Erythroblast (primary cell): ENCODE results near the gene RMND1.

ENCODE experiments used
- GATA1 ChIP-seq: IDR thresholded peaks from 2 replicates; pipeline ENCODE4 v1.6.1; 2011; ENCODE audit warnings: low read depth, mild to moderate bottlenecking, control low read depth, low read length, moderate library complexity
- POLR2A ChIP-seq: IDR thresholded peaks from 2 replicates; pipeline ENCODE4 v1.6.1; 2011; ENCODE audit warnings: mild to moderate bottlenecking, low read length

- TF ChIP-seq POLR2A (no peak), GATA1 (no peak)
Measured at GRCh38 chr6:151380848-151381205, 71.1 kb downstream of the RMND1 start.
